Effector memory CD8-positive, alpha-beta T cell (primary cell): ENCODE data around the gene FAM151A.

ENCODE experiments used
- ATAC-seq: fragments of 150-1000 bp; cut with Tn5 transposase; replicated peaks from 2 replicates; pipeline ENCODE4 v1.10.0; 2021; ENCODE audit warnings: mild to moderate bottlenecking, moderate library complexity
- DNase-seq, 3 experiments: peaks; one replicate each; pipeline ENCODE4 v3.0.0; 2021
- H3K27ac Mint-ChIP-seq, 2 donors: one replicate each; pipeline ENCODE4 v1.8.0; 2022; ENCODE audit warnings: mild to moderate bottlenecking in 2 of 2, mixed read lengths in 2 of 2, moderate library complexity in 2 of 2
- H3K27me3 Mint-ChIP-seq, 2 donors: one replicate each; pipeline ENCODE4 v1.8.0; 2022; ENCODE audit warnings: mixed read lengths in 2 of 2
- H3K36me3 Mint-ChIP-seq: one replicate; pipeline ENCODE4 v1.8.0; 2022; ENCODE audit warnings: mild to moderate bottlenecking, moderate library complexity, mixed read lengths; ENCODE audit not compliant: insufficient read depth
- H3K4me1 Mint-ChIP-seq, 2 donors: one replicate each; pipeline ENCODE4 v1.8.0; 2022; ENCODE audit warnings: low read depth in 2 of 2, mixed read lengths in 2 of 2
- H3K4me3 Mint-ChIP-seq, 2 donors: one replicate each; pipeline ENCODE4 v1.8.0; 2022; ENCODE audit warnings: mild to moderate bottlenecking in 2 of 2, mixed read lengths in 2 of 2, moderate library complexity in 2 of 2
- H3K9me3 Mint-ChIP-seq, 2 donors: one replicate each; pipeline ENCODE4 v1.8.0; 2022; ENCODE audit warnings: mixed read lengths in 2 of 2

FAM151A gene

DNA sequence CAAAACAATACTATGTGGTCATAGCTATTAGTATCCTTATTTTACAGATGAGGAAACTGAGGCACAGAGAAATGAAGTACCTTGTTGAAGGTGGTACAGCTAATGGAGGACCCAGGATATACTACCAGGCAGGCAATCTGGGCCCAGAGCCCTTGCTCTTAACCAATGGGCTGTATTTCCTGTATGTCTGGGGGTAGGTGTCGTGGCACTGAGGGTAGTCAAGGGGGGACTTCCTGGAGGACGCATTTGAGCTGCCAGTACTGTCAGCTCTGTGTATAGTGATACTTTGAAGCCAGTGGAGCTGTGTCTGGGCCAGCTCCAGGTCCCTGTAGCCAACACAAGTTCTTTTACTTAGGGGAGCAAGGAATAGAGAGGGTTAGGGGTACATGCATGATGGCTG lies 34.9 kb downstream of the FAM151A start:
- ATAC-seq (no peak), DNase-seq (no peak)
- H3K9me3 Mint-ChIP-seq, result no peaks in the 10 kb centered on the region
- peak overlapping the region in 1 of 2 donors; percentile 6 for H3K27ac Mint-ChIP-seq
- H3K4me3 Mint-ChIP-seq, result no peak overlapping the region
- no peaks in the 10 kb centered on the region for H3K36me3 Mint-ChIP-seq
- H3K4me1 Mint-ChIP-seq, result peaks cover 3 to 6% of the 10 kb centered on the region in 2 donors
- no peaks in the 10 kb centered on the region for H3K27me3 Mint-ChIP-seq

DNA sequence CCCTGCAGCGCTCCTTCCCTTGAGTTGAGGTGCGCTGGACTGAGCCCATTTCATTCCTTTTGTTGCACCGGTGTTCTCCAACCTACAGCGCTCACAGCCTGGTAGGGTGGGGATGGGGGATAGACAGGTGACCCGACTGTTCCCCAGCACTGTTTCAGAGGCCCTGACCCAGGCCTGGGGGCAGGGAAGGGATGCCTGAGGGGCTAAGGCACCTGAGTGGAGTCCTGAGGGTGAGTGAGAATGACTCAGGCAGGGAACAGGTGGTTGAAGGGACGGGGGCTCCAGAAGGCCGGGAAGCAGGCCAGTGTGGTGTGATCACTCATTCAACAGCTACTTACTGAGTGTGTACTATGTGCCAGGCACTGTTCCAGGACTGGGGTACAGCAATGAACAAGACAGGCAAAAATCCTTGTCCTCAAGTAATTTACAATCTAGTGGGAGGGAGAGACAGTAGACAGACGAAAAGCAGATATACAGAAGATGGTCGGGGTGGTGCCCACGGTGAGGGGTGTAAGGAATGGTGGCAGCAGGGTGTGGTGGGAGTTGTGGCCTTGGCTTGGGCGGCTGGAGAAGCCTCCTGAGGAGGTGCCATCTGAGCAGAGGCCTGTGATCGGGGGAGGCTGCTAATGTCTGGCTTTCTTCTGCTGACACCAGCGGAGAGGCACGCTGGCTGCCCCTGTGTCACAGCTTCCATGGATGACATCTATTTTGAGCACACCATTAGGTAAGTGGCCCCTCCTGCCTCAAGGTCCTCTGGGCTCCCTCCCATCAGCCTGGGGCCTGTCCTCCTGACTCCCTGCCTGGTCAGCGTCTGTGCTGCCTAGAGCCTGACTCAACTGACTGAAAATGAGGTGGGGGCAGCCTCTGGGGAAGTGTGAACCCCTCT lies 37.9 kb downstream of the FAM151A start:
- ATAC-seq (no peak), DNase-seq (no peak)
- Mint-ChIP-seq H3K27ac (no peak overlapping the region), H3K9me3 (no peaks in the 10 kb centered on the region), H3K4me1 (peaks cover 3 to 6% of the 10 kb centered on the region in 2 donors), H3K27me3 (no peaks in the 10 kb centered on the region), H3K4me3 (no peak overlapping the region), H3K36me3 (no peaks in the 10 kb centered on the region)

DNA sequence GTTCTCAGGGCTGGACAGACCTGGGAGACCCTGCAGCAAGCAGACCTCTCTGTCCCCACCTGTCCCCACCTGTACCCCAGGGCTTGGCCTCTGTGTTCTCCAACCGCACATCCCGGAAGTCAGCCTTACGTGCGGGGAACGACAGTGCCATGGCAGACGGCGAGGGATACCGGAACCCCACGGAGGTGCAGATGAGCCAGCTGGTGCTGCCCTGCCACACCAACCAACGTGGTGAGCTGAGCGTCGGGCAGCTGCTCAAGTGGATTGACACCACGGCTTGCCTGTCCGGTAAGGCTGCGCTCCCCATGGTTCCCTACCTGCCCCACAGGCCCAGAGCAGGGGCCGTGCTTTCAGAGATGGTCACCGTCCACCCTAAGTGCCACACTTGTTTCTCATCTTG lies 38.8 kb downstream of the FAM151A start:
- ATAC-seq (no peak), DNase-seq (no peak)
- Mint-ChIP-seq H3K4me3 (no peak overlapping the region), H3K36me3 (no peaks in the 10 kb centered on the region), H3K27me3 (no peaks in the 10 kb centered on the region), H3K9me3 (no peaks in the 10 kb centered on the region), H3K27ac (no peak overlapping the region), H3K4me1 (peaks cover 3 to 6% of the 10 kb centered on the region in 2 donors)

DNA sequence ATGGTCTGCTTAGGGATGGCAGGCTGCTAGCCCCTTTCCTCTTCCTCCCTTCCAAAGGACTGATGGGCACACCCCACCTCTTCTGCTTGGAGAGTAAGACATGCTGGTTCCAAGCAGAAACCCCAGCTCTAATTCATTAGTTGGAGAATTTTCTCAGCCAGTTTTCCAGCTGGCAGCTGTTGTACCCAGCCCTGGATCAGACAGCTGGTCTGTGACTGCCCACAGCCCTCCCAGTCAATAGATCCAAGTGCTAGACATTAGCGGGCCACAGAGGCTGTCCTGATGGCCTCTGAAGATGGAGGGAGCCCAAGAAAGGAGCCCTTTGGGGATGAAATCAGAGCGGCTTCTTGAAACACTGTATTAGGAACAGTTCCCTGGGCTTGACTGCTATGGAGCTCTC lies 39.5 kb downstream of the FAM151A start:
- Mint-ChIP-seq H3K4me3 (no peak overlapping the region), H3K27me3 (no peaks in the 10 kb centered on the region), H3K36me3 (no peaks in the 10 kb centered on the region), H3K4me1 (peaks cover 3 to 6% of the 10 kb centered on the region in 2 donors), H3K9me3 (no peaks in the 10 kb centered on the region), H3K27ac (no peak overlapping the region)
- no peak for ATAC-seq
- DNase-seq, result no peak

DNA sequence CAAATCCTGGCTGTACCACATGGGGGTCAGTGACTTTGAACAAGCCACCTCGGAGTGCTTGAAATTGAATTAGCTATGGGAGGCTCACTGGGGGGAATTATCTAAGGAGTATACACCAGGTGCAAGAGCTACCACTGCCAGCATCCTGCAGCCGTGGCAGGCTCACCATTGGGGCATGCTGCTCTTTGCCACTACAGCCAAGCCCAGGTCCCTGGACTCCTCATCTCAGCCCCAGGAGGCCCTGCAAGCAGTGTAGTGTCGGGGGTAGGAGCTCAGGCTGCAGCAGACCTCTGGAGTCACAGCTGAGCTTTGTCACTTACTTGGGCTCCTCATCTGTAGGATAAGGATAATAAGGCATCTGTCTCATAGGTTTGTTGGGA lies 40.0 kb downstream of the FAM151A start:
- DNase-seq (no peak), ATAC-seq (no peak)
- Mint-ChIP-seq H3K4me1 (peaks cover 1% of the 10 kb centered on the region in 2 donors), H3K9me3 (no peaks in the 10 kb centered on the region), H3K4me3 (no peak overlapping the region), H3K36me3 (no peaks in the 10 kb centered on the region), H3K27ac (no peak overlapping the region), H3K27me3 (no peaks in the 10 kb centered on the region)

DNA sequence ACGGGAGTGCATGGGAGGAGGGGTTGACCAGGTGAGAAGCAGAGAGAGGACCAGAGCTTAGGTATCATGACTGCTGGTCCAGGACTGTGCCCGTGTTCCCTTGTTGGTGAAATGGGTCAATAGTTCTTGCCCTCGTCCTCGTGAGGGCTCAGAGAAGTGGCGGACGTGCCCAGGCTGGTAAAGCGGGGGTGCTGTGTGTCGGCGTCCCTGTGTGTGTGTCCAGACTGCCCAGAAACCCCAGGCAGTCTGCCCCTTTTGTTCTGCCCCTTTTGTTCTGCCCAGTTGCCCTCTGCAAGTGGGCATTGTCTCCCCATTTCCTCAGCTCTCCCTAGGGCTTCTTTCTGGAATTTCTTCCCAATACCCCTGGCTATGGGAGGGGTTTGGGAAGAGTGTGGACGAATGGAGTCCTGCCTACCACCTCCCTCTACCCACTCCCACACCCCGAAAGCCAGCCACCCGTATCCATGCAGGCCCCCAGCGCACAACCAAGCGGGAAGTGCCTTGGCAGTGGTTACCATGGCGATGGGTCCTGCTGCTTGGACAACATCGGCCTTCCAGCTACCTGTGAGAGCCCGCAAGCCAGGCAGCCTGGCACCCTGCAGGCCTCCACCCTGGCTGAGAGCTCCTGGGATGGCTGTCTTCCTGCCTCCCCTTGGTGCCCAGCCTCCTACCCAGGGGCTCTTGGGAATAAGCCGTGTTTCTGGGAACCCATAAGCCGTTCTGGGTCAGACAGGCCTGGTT lies 40.6 kb downstream of the FAM151A start:
- no peaks in the 10 kb centered on the region for H3K27me3 Mint-ChIP-seq
- no peaks in the 10 kb centered on the region for H3K4me1 Mint-ChIP-seq
- H3K27ac Mint-ChIP-seq, result no peak overlapping the region
- H3K4me3 Mint-ChIP-seq, result no peak overlapping the region
- DNase-seq, result no peak
- H3K9me3 Mint-ChIP-seq, result no peaks in the 10 kb centered on the region
- no peaks in the 10 kb centered on the region for H3K36me3 Mint-ChIP-seq
- ATAC-seq, result no peak

DNA sequence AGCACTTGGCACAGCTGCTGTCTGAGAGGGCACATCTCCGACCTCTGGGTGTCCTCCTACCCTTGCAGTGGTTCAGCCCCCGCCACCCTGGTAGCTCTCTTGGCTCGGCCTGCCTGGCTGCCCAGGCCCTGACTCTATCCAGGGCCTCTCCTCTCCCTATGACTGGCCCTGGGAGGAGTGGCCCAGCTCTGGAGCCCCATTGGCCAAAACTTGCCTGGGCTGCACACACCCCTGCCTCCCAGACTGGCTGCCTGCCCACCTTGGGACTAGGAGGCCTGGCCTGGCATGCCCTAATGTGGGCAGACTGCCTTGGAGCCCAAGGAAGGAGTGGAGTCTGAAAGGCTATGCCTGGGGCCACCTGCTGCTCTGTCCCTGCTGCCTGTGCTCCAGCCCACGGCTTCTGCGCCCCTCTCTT lies 41.7 kb downstream of the FAM151A start:
- ATAC-seq (no peak), DNase-seq (no peak)
- H3K36me3 Mint-ChIP-seq, result no peaks in the 10 kb centered on the region
- no peaks in the 10 kb centered on the region for H3K27me3 Mint-ChIP-seq
- H3K4me1 Mint-ChIP-seq, result no peaks in the 10 kb centered on the region
- no peaks in the 10 kb centered on the region for H3K9me3 Mint-ChIP-seq
- no peak overlapping the region for H3K27ac Mint-ChIP-seq
- H3K4me3 Mint-ChIP-seq, result no peak overlapping the region

DNA sequence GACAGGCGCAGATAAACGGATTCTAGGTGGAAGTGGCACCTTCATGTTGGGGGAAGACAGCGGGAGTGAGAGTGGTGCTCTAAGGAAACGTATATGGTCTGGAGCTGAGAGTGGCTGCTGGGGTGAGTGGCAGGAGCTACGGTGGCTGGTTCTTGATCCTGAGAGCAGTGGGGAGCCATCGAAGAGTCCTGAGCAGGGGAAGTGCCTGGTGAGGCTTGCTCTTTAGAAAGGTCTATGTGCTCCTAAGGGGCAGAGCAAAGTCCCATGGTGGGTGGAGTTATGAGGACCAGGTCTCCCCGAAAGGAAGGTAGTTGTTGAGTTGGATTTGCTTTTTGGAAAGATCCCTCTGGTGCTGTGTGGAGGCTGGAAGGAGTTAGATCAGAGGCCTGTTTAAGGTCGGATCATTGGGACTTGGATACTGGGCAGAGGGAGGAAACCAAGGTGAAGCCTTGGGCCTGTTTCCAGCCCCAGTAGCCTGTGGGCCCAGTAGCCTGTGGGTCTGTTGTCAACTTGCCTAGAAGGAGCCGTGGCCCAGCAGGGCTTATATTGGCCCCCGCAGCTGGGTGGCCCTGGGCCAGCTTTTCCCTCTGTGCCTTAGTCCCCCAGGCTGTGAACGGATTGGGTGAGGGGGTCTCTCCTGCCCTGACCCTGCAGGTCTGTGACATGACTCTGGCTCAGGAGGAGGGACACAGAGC lies 42.3 kb downstream of the FAM151A start:
- Mint-ChIP-seq H3K27ac (no peak overlapping the region), H3K9me3 (no peaks in the 10 kb centered on the region), H3K27me3 (no peaks in the 10 kb centered on the region), H3K4me3 (no peak overlapping the region), H3K36me3 (no peaks in the 10 kb centered on the region), H3K4me1 (no peaks in the 10 kb centered on the region)
- ATAC-seq (no peak), DNase-seq (no peak)

DNA sequence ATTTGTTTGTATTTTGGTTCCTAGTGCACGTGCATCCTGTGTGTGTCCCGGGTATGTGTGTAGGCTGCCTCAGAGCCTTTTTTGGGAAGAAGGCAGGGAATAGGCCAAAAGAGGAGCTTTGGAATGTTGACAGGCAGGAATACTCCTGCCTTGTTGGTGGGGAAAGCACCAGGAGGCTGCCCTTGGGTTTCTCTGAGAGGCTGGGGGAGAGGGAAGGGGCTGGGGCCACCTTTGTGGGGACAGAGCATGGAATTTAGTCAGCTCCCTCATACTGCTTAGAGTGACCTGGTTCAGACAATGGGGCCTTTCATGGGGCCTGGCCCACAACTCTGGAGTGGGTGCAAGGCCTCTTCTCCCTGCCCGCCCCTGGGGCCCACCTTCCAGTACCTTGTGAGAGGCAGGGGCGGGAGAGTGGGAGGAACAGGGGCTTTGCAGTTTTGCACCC lies 44.0 kb downstream of the FAM151A start:
- H3K27ac Mint-ChIP-seq, result no peak overlapping the region

DNA sequence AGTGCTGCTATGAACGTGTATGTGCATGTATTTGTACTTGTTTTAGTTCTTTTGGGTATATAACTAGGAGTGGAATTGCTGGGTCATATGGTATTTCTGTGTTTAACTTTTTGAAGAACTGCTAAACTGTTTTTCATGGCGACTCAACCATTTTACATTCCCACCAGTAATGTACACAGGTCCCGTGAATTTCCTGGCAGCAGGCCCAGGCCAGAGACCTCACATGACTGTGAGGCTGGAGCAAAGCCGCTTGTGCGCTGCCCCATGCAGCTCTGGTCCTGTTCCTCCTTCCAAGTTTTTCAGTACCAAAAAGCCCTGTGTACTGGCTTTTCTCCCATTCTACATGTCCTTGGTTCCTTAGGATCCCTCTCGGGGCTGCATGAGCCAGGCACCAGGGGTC lies 45.7 kb downstream of the FAM151A start:
- no peak for DNase-seq
- Mint-ChIP-seq H3K4me1 (peaks cover 0 to under 1% of the 10 kb centered on the region in 2 donors), H3K9me3 (no peaks in the 10 kb centered on the region), H3K27me3 (peaks cover 6 to 17% of the 10 kb centered on the region in 2 donors), H3K36me3 (no peaks in the 10 kb centered on the region), H3K4me3 (no peak overlapping the region), H3K27ac (no peak overlapping the region)
- no peak for ATAC-seq

More for the DNA sequence above, 44.0 kb downstream of the FAM151A start:
- Mint-ChIP-seq H3K36me3 (no peaks in the 10 kb centered on the region), H3K27me3 (peaks cover 6 to 9% of the 10 kb centered on the region in 2 donors), H3K9me3 (no peaks in the 10 kb centered on the region), H3K4me3 (no peak overlapping the region), H3K4me1 (no peaks in the 10 kb centered on the region)
- DNase-seq, result no peak
- no peak for ATAC-seq

DNA sequence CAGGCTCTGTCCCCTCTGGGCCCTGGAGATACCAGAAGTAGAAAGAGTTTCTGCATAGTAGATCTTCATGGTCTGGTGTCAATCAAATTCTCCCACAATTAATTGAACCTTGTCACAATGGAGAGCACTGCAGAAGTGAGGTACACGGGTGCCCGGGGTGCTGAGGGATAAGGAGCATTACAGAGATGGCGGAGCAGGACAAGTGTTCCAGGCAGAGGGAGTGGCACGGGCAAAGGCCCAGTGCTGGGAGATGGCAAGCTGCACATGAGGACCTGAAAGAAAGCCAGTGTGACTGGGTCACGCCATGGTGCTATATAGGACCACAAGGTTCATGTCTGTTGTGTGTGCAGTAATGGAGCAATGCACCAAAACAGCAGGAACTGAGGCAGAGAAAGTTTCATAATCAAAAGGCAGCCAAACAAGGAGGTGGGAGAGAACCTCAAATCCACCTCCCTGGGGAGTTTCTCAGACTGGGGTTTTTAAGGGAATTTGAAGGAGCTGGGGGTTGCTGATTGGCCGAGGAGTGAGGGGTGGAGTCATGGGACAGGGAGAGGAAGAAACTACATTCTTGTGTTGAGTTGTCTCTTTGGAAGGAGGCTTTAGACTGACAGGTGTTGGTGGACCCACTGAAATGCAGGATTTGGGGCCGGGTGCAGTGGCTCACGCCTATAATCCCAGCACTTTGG lies 47.6 kb downstream of the FAM151A start:
- Mint-ChIP-seq H3K9me3 (no peaks in the 10 kb centered on the region), H3K36me3 (no peaks in the 10 kb centered on the region), H3K4me3 (no peak overlapping the region), H3K27ac (peak overlapping the region; percentile 24 to 86), H3K27me3 (peaks cover 6 to 21% of the 10 kb centered on the region in 2 donors), H3K4me1 (peaks cover 2 to 3% of the 10 kb centered on the region in 2 donors)
- ATAC-seq, result no peak
- DNase-seq, result no peak

DNA sequence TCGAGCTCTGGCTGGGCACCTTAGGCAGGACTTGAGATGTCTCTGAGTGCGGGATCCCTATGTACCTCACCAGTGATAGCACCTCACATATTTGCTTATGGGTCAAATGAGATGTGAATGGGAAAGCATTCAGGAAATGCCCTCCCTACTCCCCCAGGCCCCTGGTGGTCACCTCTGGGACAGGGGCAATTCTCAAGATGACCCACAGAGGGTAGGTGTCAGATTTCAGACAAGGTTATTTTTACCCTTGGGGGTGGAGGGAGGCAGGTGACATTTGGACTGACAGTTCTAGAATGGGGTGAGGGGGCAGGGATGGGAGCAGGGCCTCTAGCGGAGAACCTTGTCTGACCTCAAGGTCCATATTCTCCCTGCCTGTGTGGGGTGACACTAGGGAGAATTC lies 48.2 kb downstream of the FAM151A start:
- ATAC-seq (no peak), DNase-seq (no peak)
- peaks cover 6 to 21% of the 10 kb centered on the region in 2 donors for H3K27me3 Mint-ChIP-seq
- H3K4me1 Mint-ChIP-seq, result peaks cover 2 to 3% of the 10 kb centered on the region in 2 donors
- peak overlapping the region in 1 of 2 donors; percentile 86 for H3K27ac Mint-ChIP-seq
- no peaks in the 10 kb centered on the region for H3K36me3 Mint-ChIP-seq
- H3K9me3 Mint-ChIP-seq, result no peaks in the 10 kb centered on the region
- H3K4me3 Mint-ChIP-seq, result no peak overlapping the region

DNA sequence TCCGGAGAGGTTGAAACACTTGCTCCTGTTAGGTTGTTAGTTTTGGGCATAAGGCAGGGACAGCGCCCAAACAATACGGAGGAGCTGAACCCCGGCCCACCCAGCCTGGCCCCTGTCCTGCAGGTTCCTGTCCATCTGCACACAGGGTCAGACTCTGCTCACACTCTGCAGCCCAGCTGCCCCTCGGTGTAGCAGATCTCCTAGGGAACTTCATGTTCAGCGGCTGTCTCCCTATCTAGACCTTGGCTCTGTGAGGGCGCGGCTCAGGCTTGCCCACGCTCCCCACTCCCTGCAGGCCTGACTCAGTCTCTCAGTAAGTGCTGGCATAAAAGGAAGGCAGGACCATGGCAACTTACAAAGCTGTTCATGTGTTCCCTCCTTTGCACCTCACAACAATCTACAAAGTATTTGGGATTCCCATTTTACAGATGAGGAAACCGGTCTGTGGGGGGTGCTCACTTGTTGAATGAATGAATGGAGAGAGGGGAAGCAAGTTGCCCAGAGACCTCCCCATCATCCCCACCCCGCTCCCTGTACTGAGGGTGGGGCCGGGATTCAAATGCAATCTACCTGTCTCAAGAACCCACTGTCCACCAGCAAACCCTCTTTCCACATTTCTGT lies 49.1 kb downstream of the FAM151A start:
- Mint-ChIP-seq H3K27me3 (peaks cover 6 to 21% of the 10 kb centered on the region in 2 donors), H3K27ac (no peak overlapping the region), H3K4me1 (peaks cover 2 to 3% of the 10 kb centered on the region in 2 donors), H3K9me3 (no peaks in the 10 kb centered on the region), H3K4me3 (no peak overlapping the region), H3K36me3 (no peaks in the 10 kb centered on the region)
- ATAC-seq (no peak), DNase-seq (no peak)
